Lung (tissue), 12 donors: ENCODE measurements around the gene FGG. TPM values are rescaled to one million over a fixed set of nuclear protein-coding genes. Genes with fewer than 3 reads are reported as not detected.

Experiments
- ATAC-seq: fragments of 200-7000 bp; cut with Tn5 transposase; one replicate; pipeline ENCODE4 v1.9.1; 2020; ENCODE audit warnings: moderate number of reproducible peaks; ENCODE audit not compliant: insufficient read depth, low FRiP score
- DNase-seq, 3 donors: peaks; one replicate each; pipeline ENCODE4 v3.0.0-alpha.2; 2013 to 2017
- H3K27ac ChIP-seq, 2 donors: one replicate each; pipeline ENCODE4 v1.5.1; 2013; ENCODE audit warnings: mild to moderate bottlenecking in 2 of 2, moderate library complexity in 2 of 2, control low read depth in 1 of 2, inconsistent platforms in 1 of 2, low read depth in 1 of 2, low read length in 1 of 2
- H3K27me3 ChIP-seq, 3 donors: one replicate each; pipeline ENCODE4 v1.5.1; 2013; ENCODE audit warnings: low read length in 2 of 3; ENCODE audit not compliant: control insufficient read depth in 3 of 3, insufficient read depth in 3 of 3
- H3K36me3 ChIP-seq, 4 donors: one replicate each; pipeline ENCODE4 v1.5.1; 2013; ENCODE audit warnings: low read length in 4 of 4, mild to moderate bottlenecking in 1 of 4, moderate library complexity in 1 of 4; ENCODE audit not compliant: control insufficient read depth in 4 of 4, insufficient read depth in 4 of 4
- H3K4me1 ChIP-seq, 5 donors: one replicate each; pipeline ENCODE4 v1.5.1; 2013; ENCODE audit warnings: low read length in 5 of 5, mild to moderate bottlenecking in 2 of 5, moderate library complexity in 1 of 5; ENCODE audit not compliant: control insufficient read depth in 5 of 5, insufficient read depth in 5 of 5
- H3K4me3 ChIP-seq: one replicate; pipeline ENCODE4 v1.5.1; 2013; ENCODE audit warnings: mild to moderate bottlenecking, control low read depth, moderate library complexity
- H3K9ac ChIP-seq, 2 donors: one replicate each; pipeline ENCODE4 v1.5.1; 2013; ENCODE audit warnings: low read length in 2 of 2, control low read depth in 1 of 2; ENCODE audit not compliant: insufficient read depth in 1 of 2
- H3K9me3 ChIP-seq, 4 donors: one replicate each; pipeline ENCODE4 v1.5.1; 2013; ENCODE audit warnings: low read length in 3 of 4, mild to moderate bottlenecking in 1 of 4, moderate library complexity in 1 of 4; ENCODE audit not compliant: control insufficient read depth in 4 of 4, insufficient read depth in 3 of 4
- CTCF ChIP-seq: IDR thresholded peaks from 2 replicates; pipeline ENCODE4 v1.5.1; 2012; ENCODE audit warnings: mild to moderate bottlenecking; ENCODE audit errors: control extremely low read depth, extremely low read depth
- WGBS, 2 donors: extraction: QIAGEN DNeasy Blood & Tissue Kit; methylation state at CpG; one replicate each; pipeline ENCODE4 v1.1.7; 2013; 5-methylcytosine and 5-hydroxymethylcytosine counted together
- polyA plus RNA-seq, 2 donors: library from polyadenylated mRNA; stranded (reverse); fragments of 200-250 nt; gene quantifications; one replicate each; pipeline ENCODE4 v1.2.1, GENCODE V29; 2013
- total RNA-seq, 2 donors: library from RNA; depleted of rRNA in 1 of 2; stranded (reverse); fragments of >200 nt in 1 of 2; gene quantifications; one replicate each; pipeline ENCODE4 v1.2.1, GENCODE V29; 2014 to 2021
- donor health status: control.
- donor health status: control.
- donor health status: Bipolar disorder and iron deficiency.
- donor health status: healthy.
- donor health status: DM: yes; HTN: yes; CAD: no.

Gene FGG
- total and polyA plus RNA-seq, 4 donors = 0.91 to 172 (median 33.0) TPM

GRCh38 chr4:154643493-154643892, 31.0 kb upstream of the FGG start:
- WGBS, 2 donors = 85 to 92% methylated on average over 2 of the region's 2 CpGs
- no peak for DNase-seq
- Histone ChIP-seq H3K36me3 (no peaks in the 10 kb centered on the region), H3K27ac (no peak overlapping the region), H3K9me3 (no peaks in the 10 kb centered on the region), H3K9ac (no peak overlapping the region), H3K27me3 (peaks cover 0 to 2% (median 0%) of the 10 kb centered on the region in 3 donors), H3K4me1 (no peaks in the 10 kb centered on the region), H3K4me3 (no peak overlapping the region)
- no peak for TF ChIP-seq CTCF
- ATAC-seq = no peak

GRCh38 chr4:154642373-154643009, 30.0 kb upstream of the FGG start:
- TF ChIP-seq CTCF = no peak
- Histone ChIP-seq H3K9me3 (no peaks in the 10 kb centered on the region), H3K9ac (no peak overlapping the region), H3K4me1 (no peaks in the 10 kb centered on the region), H3K27me3 (peaks cover 0 to 2% (median 0%) of the 10 kb centered on the region in 3 donors), H3K4me3 (no peak overlapping the region), H3K27ac (no peak overlapping the region), H3K36me3 (no peaks in the 10 kb centered on the region)
- ATAC-seq = no peak
- DNase-seq = no peak
- 78 to 87% methylated on average over 5 of the region's 5 CpGs for WGBS, 2 donors

GRCh38 chr4:154640999-154641398, 28.5 kb upstream of the FGG start:
- Histone ChIP-seq H3K9ac (no peak overlapping the region), H3K4me1 (no peaks in the 10 kb centered on the region), H3K4me3 (no peak overlapping the region), H3K27me3 (peaks cover 0 to 2% (median 0%) of the 10 kb centered on the region in 3 donors), H3K9me3 (no peaks in the 10 kb centered on the region), H3K27ac (no peak overlapping the region), H3K36me3 (no peaks in the 10 kb centered on the region)
- 38 to 56% methylated on average over 4 of the region's 4 CpGs for WGBS, 2 donors
- no peak for ATAC-seq
- no peak for DNase-seq
- TF ChIP-seq CTCF = no peak

GRCh38 chr4:154634058-154634457, 21.6 kb upstream of the FGG start:
- H3K4me3 ChIP-seq = no peak overlapping the region
- no peak for TF ChIP-seq CTCF
- H3K4me1 ChIP-seq = no peaks in the 10 kb centered on the region
- WGBS, 2 donors = 59 to 75% methylated on average over 3 of the region's 3 CpGs
- no peaks in the 10 kb centered on the region for H3K36me3 ChIP-seq
- no peak for ATAC-seq
- H3K27me3 ChIP-seq = peaks cover 0 to 25% (median 0%) of the 10 kb centered on the region in 3 donors
- no peak overlapping the region for H3K9ac ChIP-seq
- no peaks in the 10 kb centered on the region for H3K9me3 ChIP-seq
- no peak overlapping the region for H3K27ac ChIP-seq
- no peak for DNase-seq
